Activated CD4-positive, alpha-beta T cell treated with anti-CD3 and anti-CD28 coated beads, Interleukin-2, amount 50 U/mL, for 24 hours (primary cell): ENCODE data around the gene MIAT.
A peak's percentile ranks its signal among the peaks of the same experiment; 100 is the strongest.

Experiments
- DNase-seq, 2 donors: peaks; one replicate each; pipeline ENCODE4 v3.0.0-alpha.2; 2020; ENCODE audit warnings: low read depth in 1 of 2, low spot score in 1 of 2

The MIAT gene

GRCh38 chr22:26631282-26631681, 26.1 kb upstream of the MIAT start:
- DNase-seq: no peak

- no peak for DNase-seq
Measured at GRCh38 chr22:26632422-26633155, 24.8 kb upstream of the MIAT start.

GRCh38 chr22:26634189-26634588, 23.2 kb upstream of the MIAT start:
- no peak for DNase-seq

- no peak for DNase-seq
Measured at GRCh38 chr22:26635117-26635516, 22.3 kb upstream of the MIAT start.

GRCh38 chr22:26636296-26636695, 21.1 kb upstream of the MIAT start:
- no peak for DNase-seq

GRCh38 chr22:26642465-26643417, 14.6 kb upstream of the MIAT start:
- peak; percentile 48 to 76 for DNase-seq

GRCh38 chr22:26643418-26644100, 13.8 kb upstream of the MIAT start:
- DNase-seq: no peak

- DNase-seq: no peak
Measured at GRCh38 chr22:26646158-26646557, 11.2 kb upstream of the MIAT start.

GRCh38 chr22:26648011-26648497, 9.3 kb upstream of the MIAT start:
- DNase-seq: no peak

GRCh38 chr22:26648528-26649388, 8.6 kb upstream of the MIAT start:
- DNase-seq: no peak

- DNase-seq: no peak
Measured at GRCh38 chr22:26650722-26651421, 6.5 kb upstream of the MIAT start.

GRCh38 chr22:26651815-26652214, 5.6 kb upstream of the MIAT start:
- no peak for DNase-seq

GRCh38 chr22:26658161-26658560, 773 bp downstream of the MIAT start:
- DNase-seq: no peak

- peak in 1 of 2 donors; percentile 82 for DNase-seq
Measured at GRCh38 chr22:26658671-26659478, 1.5 kb downstream of the MIAT start.

GRCh38 chr22:26660356-26660755, 3.0 kb downstream of the MIAT start:
- DNase-seq: no peak

GRCh38 chr22:26660961-26661578, 3.7 kb downstream of the MIAT start:
- no peak for DNase-seq

GRCh38 chr22:26662160-26662559, 4.8 kb downstream of the MIAT start:
- no peak for DNase-seq

GRCh38 chr22:26663374-26663923, 6.1 kb downstream of the MIAT start:
- DNase-seq: no peak
